GM21786 (cell line): ENCODE data around the gene NR3C2.

ENCODE experiments used
- ATAC-seq: cut with Tn5 transposase; IDR thresholded peaks from one replicate; pipeline ENCODE4 v1.9.1; 2021; ENCODE audit not compliant: unreplicated experiment

NR3C2 gene

DNA sequence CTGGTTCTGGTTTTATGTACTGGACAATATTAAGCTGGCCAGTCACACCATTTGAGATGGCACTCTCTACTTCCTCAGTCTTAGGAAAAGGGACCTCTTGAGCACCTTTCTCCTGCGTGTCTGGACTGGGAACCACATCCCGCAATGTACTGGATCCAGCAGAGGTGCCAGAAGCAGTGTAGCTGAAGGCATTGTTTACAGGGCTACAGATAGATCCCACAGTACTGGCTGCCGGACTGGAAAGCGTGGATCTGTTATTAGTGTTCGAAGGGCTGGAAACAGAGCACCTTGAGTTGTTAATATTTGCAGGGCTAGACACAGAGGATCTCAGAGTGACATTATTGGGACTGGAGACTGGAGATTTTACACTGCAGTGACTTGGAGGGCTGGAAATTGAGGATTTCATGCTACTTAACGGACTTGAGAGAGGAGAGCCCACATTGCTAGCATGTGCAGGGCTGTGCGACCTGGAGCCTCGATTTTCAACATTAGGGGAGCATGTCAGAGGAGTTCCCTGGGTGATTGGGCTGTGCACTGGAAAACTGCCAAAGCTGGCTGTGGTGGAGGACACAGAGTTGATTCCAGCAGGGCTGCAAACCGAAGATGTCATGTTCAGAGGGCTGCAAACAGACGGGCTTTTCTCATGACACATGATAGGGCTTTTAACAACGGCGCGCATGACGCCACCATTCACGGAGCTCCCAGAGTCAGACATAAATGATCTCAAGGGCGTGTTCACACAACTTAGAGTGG is 6.4 kb downstream of the NR3C2 start:
- no peak for ATAC-seq

DNA sequence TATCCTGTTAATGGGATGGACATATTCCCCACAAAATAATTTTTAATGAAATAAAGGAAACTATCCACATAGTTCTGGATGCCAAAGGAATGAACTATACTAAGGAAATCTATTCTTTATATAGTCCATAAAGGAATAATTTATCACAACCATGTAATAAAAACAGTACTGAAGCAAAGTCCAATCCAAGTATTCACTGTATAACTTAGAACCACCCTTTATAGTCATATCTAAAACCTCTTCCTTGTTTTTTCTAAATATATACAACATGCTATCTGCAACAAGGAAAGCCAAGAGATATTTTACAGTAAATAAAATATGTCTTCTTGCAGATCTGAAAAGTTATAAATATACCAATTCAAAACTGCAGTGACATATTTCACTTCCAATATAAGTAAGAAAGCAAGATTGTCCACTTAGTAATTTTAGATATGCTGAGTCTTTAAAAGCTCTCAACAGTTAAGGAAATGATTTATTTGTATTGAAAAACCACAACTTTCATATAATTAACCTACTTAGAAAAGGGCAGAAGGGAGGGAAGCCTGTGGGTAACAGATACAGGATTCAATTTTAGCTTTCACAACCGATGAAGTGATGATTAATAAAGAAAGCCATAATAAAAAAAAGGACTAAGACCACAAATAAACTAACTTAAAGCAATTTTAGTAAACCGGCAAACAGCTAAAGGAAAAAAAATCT is 8.0 kb downstream of the NR3C2 start:
- ATAC-seq = no peak

- ATAC-seq = no peak
These were observed 10.8 kb downstream of the NR3C2 start for GRCh38 chr4:148431401-148431800.

DNA sequence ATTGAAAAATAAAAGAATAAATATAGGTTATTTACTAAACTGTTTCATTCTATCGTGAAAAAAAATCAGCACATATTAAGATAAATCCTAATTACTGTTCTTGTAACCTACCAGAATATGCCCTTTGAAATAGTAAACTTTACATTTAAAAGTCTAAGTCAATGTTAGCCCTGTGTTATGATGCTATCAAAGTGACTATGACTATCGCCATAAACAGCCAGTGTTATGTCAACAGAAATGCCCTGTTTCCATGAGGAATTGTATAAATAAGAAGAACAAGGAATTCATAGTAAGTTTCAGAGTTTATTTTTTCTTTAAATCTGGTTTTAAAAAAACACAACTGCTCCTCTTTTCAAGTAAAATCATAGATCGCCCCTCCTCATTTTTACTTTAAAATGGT is 11.4 kb downstream of the NR3C2 start:
- ATAC-seq = no peak

DNA sequence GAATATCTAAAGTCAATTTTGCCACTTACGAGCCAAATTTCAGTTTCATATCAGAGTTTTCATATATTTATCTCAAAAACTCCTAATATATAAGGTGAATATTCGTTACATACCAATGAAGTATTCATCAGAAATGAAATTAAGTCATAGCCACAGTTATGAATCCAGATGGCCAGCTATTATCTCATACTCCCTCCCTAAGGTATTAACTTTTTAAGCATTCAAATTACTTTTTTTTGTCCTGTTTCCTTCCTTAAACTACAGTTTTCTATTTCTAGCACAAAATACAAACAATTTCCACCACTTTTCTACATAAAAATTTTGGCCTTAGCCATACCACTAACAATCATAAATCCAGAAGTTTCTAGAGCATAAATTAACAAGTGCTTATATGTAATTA is 13.0 kb downstream of the NR3C2 start:
- no peak for ATAC-seq

DNA sequence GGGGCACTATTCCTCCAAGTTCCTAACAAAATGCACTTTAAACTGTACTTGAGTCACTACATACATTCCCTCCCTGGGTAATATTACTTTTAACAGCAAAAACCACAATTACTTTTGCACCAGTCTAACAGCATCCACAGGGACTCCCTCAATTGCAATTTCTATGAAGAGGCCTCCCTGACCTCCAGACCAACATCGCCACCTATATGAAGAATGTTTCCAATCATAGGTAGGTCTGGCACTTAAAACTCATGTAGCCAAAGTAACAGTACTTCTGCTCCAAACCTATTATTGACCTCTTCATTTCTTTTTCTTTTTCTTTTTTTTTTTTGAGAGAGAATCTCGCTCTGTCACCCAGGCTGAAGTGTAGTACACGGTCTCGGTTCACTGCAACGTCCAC is 15.6 kb downstream of the NR3C2 start:
- no peak for ATAC-seq

DNA sequence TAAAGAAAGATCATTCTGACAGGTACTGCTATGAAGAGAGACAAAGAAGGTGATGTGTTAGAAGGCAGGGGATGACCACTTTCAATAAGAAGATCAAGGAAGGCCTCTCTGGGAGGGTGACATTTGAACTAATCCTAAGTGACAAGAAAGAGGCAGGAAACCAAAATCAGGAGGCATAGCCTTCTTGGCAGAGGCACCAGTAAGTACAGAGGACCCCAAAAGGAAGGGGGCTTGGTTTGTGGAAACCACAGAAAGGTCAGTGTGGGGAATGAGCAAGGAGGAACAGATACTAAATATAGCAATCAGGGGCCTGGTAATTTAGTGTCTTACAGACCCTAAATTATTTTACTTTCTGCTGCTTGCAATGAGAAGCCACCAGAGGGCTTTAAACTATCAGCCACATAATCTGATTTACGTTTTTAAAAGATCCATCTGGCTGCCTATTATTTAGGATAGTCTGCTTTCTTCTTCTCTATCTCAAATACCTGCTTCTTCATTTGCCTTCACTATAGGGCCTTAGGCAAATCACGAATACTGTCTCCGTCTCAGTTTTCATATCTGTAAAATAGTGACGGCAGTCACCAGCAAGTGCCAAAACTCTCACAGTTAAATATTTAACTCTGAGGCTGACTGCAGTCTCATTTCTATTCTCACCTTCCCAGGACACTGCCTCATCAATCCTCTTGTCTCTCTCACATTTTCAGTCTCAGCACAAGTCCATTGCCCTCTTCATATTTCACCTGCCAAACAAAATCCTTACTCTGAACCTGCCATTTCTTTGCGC is 16.7 kb downstream of the NR3C2 start:
- peak; percentile 74 for ATAC-seq

- ATAC-seq = no peak
These were observed 21.8 kb downstream of the NR3C2 start for GRCh38 chr4:148420397-148420796.

- ATAC-seq = no peak
These were observed 26.7 kb downstream of the NR3C2 start for GRCh38 chr4:148415500-148415899.

- ATAC-seq = no peak
These were observed 29.7 kb downstream of the NR3C2 start for GRCh38 chr4:148412460-148412994.

DNA sequence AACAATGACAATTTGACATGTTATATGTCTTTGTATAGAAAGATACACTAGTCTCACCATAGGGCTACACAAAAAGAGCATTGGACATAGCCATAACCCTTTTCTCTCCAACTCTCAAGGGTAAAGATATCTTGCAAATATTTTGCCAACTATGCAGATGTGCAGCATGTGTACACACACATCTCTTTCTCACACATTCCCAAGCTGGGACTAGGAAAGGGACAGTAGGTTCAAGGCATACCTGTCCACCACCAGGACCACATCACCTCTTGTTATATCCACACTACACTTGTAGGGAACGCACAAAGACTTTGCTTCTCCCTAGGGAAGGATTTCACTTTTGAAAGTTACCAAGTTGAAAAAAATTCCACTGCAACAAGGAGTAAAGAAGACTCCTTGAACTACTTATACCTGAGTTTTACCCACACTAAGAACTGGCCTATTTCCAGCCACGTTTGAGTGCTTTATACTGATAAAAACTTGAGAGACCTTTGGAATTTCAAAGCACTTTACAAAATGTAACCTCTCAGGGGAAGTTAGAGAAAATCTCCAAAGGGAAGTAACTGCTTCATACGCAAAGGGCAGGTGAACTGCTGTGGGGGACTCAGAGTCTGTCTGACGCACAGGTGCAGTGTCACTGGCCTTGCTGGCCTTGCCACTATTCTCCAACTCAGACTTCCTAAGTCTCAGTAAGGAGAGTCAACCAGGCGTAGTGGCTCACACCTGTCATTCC is 36.9 kb downstream of the NR3C2 start:
- ATAC-seq = no peak

- ATAC-seq = no peak
These were observed 43.2 kb downstream of the NR3C2 start for GRCh38 chr4:148398988-148399387.

GRCh38 chr4:148397771-148398170 is 44.4 kb downstream of the NR3C2 start:
- no peak for ATAC-seq

GRCh38 chr4:148396986-148397673 is 45.1 kb downstream of the NR3C2 start:
- no peak for ATAC-seq

DNA sequence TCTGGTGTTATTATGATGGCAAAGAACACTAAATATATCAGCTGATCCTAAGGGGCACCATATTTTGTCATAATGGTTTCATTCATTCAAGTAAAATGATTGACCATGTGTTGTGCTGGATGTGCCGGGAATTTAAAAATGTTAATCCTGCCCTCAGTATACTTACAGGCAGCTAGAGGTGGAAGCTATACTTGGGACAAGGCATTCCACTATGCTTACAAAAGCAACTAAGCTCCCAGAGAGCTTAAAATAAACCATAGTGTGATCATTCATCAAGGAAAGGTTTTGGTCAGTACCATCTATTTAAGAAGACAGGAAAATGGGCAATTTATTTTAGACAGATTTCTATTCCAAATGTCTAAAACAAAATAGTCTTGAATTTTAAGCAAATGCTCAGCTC is 46.4 kb downstream of the NR3C2 start:
- no peak for ATAC-seq

GRCh38 chr4:148391056-148391455 is 51.2 kb downstream of the NR3C2 start:
- no peak for ATAC-seq

GRCh38 chr4:148390311-148390710 is 51.9 kb downstream of the NR3C2 start:
- ATAC-seq = no peak

DNA sequence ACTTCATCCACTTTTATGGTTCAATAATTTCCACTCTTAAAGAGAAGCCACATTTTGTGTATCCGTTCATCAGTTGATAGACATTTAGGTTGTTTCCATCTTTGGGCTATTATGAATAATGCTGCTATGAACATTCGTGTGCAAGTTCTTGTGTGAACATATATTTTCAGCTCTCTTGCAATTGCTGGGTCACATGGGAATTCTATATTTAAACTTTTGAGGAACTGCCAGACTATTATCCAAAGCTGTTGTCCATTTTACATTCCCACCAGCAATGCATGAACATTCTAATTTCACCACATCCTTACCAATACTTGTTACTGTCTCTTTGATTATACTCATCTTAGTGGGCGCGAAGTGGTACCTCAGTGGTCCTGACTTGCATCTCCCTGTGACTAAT is 61.9 kb downstream of the NR3C2 start:
- no peak for ATAC-seq

DNA sequence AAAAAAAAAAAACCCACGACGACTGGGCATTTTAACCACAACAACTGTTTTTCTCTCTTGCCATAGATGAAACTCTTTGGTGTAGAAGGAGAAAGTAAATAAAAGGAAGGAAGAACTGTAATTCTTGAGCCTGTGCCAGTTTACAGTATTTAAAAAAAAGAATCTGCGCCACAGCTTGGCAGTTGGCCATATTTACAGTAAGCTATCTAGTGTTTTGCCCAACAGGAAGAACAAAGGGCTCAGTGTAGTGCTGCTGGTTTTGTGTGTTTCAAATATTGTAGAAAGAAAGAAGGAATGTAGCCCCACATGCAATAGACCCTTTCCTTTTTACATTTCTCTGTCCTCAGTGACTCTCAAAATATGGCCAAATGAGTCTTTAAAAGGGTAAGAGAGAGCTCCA is 66.1 kb downstream of the NR3C2 start:
- no peak for ATAC-seq

- ATAC-seq = no peak
These were observed 66.6 kb downstream of the NR3C2 start for GRCh38 chr4:148375584-148375983.
